Measurements from ENCODE around the gene XRN2. TPM values are rescaled to one million over a fixed set of nuclear protein-coding genes. Genes with fewer than 3 reads are reported as not detected.

Gene XRN2
- total RNA-seq, 2 donors from 2014 or later = 37.5 to 40.8 TPM

DNA sequence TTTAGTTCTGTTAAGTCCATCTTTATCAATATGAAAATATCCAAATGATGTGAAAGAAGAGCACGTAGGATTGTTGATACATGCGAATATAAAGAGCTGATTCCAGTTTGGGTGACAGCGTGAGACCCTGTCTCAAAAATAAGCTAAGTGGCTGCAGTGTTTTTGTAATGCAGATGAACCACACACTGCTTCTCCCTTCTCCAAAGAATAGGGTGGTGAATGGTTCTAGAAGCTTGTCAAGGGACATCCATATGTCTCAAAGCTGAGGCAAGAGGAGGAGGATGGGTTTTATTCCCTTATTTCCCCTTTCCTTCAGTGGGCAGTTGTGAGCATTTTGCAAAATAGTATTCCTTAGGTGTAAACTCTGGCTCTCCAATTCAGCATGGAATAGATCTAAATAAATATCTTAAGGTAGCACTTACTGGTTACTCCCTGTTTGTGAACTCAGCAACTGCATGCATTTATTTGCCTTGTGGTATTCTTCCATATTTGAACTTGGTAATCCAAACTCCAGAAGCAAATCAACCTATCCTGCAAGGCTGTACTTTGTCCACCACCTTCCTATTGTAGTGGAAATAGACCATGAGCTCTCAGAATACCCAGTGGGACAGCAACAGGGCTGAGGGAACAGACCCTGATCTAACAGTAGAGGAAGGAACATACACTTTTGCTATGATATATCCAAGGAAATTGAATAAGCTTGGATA, 38.0 kb downstream of the XRN2 start:
- Histone ChIP-seq H3K27me3 (no peaks in the 10 kb centered on the region), H3K4me3 (no peak overlapping the region), H3K9me3 (no peaks in the 10 kb centered on the region), H3K36me3 (peaks cover 60% of the 10 kb centered on the region), H3K27ac (no peak overlapping the region), H3K4me1 (no peaks in the 10 kb centered on the region)
- no peak for DNase-seq (ENCODE audit: low spot score)
- TF ChIP-seq CTCF (IDR thresholded peaks at IDR 0.05) = no peak

GRCh38 chr20:21342656-21343345, 39.7 kb downstream of the XRN2 start:
- no peaks in the 10 kb centered on the region for H3K27me3 ChIP-seq
- DNase-seq (ENCODE audit: low spot score) = no peak
- peaks cover 60% of the 10 kb centered on the region for H3K36me3 ChIP-seq
- H3K4me1 ChIP-seq = no peaks in the 10 kb centered on the region
- no peak overlapping the region for H3K27ac ChIP-seq
- H3K9me3 ChIP-seq = no peaks in the 10 kb centered on the region
- no peak overlapping the region for H3K4me3 ChIP-seq
- TF ChIP-seq CTCF (IDR thresholded peaks at IDR 0.05) = no peak

- Histone ChIP-seq H3K27ac (no peak overlapping the region), H3K9me3 (no peaks in the 10 kb centered on the region), H3K36me3 (peaks cover 64% of the 10 kb centered on the region), H3K4me1 (no peaks in the 10 kb centered on the region), H3K27me3 (no peaks in the 10 kb centered on the region), H3K4me3 (no peak overlapping the region)
- TF ChIP-seq CTCF (IDR thresholded peaks at IDR 0.05) = no peak
- DNase-seq (ENCODE audit: low spot score) = no peak
These were observed 41.2 kb downstream of the XRN2 start for GRCh38 chr20:21344206-21344900.

- no peaks in the 10 kb centered on the region for H3K27me3 ChIP-seq
- no peak for DNase-seq (ENCODE audit: low spot score)
- no peaks in the 10 kb centered on the region for H3K9me3 ChIP-seq
- peaks cover 64% of the 10 kb centered on the region for H3K36me3 ChIP-seq
- H3K4me1 ChIP-seq = no peaks in the 10 kb centered on the region
- TF ChIP-seq CTCF (IDR thresholded peaks at IDR 0.05) = no peak
- no peak overlapping the region for H3K27ac ChIP-seq
- H3K4me3 ChIP-seq = no peak overlapping the region
These were observed 41.8 kb downstream of the XRN2 start for GRCh38 chr20:21344961-21345360.

DNA sequence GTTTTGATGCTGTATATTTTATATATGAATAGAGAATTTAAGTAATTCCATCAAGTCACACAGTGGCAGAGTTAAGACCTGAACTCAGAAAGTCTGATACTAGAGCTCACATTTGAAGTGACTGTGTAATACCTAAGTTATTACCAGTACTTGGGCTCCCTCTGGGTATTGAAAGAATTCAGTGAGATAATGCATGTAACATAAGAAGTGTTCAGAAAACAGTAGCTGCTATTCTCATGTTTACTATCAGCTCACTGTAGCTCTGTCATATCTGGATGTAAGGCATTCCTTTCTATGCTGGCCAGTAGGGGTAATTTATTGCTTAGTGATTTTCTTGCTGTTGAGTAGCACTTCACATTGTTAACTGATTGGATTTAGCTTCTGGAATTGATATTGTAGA, 49.6 kb downstream of the XRN2 start:
- Histone ChIP-seq H3K36me3 (peaks cover 47% of the 10 kb centered on the region), H3K4me3 (no peak overlapping the region), H3K27me3 (no peaks in the 10 kb centered on the region), H3K4me1 (no peaks in the 10 kb centered on the region), H3K27ac (no peak overlapping the region), H3K9me3 (no peaks in the 10 kb centered on the region)
- TF ChIP-seq CTCF (IDR thresholded peaks at IDR 0.05) = no peak
- no peak for DNase-seq (ENCODE audit: low spot score)

All from right atrium auricular region (tissue), 2 donors.